ENCODE measurements around the gene VAX1.

DNA sequence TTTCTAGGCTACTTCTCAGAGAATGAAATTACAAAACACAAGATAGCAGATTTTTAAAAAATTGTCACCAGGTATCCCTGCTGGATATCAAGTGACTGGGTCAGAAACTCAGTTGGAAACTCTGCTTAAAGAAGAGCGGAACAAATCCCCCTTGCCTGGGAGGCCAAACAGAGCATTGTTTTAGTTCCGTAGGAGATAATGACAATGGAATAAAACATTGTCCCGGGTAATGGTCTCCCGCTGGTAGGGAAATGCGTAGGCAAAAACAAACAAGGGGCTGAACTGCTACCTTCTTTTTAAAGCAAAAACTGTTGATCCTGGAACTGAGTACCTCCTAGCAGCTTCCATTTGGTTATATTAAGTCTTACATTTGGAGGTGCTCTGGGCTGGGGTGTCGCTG is 21.3 kb upstream of the VAX1 start:
- no peak for TF ChIP-seq ZNF274 (IDR thresholded peaks at IDR 0.05; ENCODE audit: low read depth, low read length)
- TF ChIP-seq SUZ12 (IDR thresholded peaks at IDR 0.05; ENCODE audit: extremely low read depth, insufficient read depth, insufficient read length): no peak
